GM21737 (cell line): ENCODE results near the gene MRPL30.
"Not testable (repeated sequence)": the region's sequence is repeated elsewhere in the genome, so short reads cannot be mapped to it uniquely, and the experiment has no call there.

Experiments
- ATAC-seq: cut with Tn5 transposase; IDR thresholded peaks from one replicate; pipeline ENCODE4 v1.9.1; 2021; ENCODE audit warnings: mild to moderate bottlenecking, moderate library complexity; ENCODE audit not compliant: unreplicated experiment

MRPL30 gene

GRCh38 chr2:99180755-99181623, at the start of gene MRPL30, which contains the start of gene MITD1:
MRPL30 (plus strand) TSS chr2:99181184; CDS start chr2:99186204, 5,020 bp downstream.
MITD1 (minus strand) TSS chr2:99181058; CDS start chr2:99180981, 77 bp downstream.
- peak; percentile 91 for ATAC-seq

DNA sequence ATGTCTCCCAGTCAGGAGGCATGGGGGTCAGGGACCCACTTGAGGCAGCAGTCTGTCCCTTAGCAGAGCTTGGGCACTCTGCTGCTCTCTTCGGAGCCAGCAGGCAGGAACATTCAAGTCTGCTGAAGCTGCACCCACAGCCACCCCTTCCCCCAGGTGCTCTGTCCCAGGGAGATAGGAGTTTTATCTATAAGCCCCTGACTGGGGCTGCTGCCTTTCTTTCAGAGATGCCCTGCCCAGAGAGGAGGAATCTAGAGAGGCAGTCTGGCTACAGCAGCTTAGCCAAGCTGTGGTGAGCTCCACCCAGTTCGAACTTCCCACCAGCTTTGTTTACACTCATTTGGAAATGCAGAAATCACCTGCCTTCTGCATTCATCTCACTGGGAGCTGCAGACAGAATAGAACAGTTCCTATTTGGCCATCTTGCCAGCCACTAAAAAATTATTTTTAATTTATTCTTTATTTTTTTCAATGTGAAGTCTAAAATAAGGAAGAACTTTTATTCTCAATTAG, 45.9 kb upstream of the MRPL30 start:
- not testable (repeated sequence) for ATAC-seq

DNA sequence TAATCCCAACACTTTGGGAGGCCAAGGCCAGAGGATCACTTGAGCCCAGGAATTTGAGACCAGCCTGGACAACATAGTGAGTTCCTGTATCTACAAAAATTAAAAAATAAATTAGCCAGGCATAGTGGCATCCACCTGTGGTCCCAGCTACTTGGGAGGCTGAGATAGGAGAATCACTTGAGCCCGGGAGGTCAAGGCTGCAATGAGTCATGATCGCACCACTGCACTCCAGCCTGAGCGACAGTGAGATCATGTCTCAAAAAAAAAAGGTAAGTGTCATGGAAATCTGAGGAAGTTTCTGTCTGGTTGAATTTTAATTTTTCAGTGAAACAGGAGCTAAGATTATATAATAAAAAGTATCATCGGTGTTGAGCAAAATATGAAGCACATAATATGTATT, 42.0 kb upstream of the MRPL30 start:
- ATAC-seq = no peak

DNA sequence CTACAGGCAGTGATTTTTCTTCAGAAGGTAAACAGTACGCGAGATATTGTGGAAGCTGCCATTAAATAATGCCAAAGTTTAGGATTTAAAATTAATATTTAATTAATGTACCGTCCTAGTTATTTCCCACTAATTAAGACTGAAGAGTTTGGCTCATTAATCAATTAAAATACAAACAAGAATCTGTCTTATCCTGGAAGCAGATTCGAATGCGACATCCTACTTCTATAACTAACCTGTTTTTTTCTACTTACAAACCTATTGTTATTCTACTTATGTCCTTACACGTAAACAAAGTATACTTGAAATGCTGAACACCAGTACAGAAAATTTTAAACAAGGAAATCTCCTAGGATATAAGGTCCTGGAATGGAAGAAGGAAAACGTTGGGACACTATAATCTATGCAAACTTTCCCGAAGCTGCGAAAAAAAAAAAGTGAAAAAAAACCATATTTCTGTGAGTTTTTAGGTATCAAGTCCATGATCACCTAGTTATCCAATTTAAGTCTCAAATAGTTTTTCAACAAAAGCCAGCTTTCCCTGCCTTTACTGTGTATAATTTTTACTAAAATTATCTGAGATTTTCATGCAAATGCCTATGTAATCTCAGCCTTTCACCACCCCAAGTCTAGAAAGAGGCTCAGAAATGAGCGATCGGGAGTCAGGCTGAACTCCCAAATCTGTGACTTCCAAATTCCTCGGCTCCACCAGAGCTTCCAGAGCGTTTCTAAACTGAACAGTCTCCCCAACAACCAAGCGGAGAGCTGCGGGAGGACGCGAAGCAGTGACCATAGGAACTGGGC, 40.7 kb upstream of the MRPL30 start:
- ATAC-seq = no peak

GRCh38 chr2:99140860-99141109, 40.2 kb upstream of the MRPL30 start:
- ATAC-seq = peak; percentile 31

- peak; percentile 90 for ATAC-seq
These were observed 39.6 kb upstream of the MRPL30 start, which contains the start of gene C2orf15 for GRCh38 chr2:99141110-99142108. C2orf15 (plus strand) TSS chr2:99141707; CDS start chr2:99150559, 8,852 bp downstream.

DNA sequence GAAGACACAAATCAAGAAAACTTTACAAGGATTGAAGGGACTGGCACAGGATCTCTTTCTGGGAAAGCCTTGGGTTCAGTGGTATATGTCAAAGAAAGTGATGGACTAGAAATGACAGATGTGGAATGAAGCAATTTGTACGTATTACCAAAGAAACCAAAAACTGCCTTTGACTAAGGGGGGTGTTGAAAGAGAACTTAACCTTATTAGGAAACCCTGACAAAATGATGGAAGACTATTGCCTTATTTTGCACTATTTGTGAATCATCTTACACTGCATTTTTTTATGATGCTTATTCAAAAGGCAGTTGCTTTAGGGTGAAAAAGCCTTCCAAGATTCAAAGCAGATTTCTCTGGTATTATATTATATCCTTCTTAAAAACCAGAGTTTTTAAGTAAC, 30.3 kb upstream of the MRPL30 start:
- ATAC-seq = no peak

DNA sequence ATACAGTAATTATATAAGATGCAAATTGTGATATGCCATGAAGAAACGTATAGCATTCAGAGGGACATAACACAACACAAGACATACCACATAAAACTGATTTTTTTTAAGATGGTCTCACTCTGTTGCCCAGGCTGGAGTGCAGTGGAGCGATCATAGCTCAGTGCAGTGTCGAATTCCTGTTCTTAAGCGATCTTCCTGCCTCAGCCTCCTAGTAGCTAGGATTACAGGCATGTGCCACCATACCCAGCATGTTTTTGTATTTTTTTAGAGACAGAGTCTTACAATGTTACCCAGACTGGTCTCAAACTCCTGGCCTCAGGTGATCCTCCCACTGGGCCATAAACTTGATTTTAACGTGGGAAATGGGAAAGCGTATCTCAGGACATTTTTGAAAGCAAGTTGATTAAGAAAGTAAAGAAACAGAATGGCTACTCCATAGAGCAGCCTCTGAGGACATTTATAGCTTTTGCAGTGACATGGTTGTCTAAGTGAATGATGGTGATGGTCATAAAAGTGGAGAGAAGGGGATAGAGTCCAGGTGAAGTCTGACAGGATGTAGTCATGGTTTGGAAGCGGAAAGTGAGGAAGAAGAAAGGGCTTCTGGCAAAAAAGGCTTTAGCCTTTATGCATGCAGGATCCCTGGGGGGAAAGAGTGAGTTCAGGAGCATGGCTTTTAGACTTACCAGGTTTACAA, 28.6 kb upstream of the MRPL30 start:
- no peak for ATAC-seq

DNA sequence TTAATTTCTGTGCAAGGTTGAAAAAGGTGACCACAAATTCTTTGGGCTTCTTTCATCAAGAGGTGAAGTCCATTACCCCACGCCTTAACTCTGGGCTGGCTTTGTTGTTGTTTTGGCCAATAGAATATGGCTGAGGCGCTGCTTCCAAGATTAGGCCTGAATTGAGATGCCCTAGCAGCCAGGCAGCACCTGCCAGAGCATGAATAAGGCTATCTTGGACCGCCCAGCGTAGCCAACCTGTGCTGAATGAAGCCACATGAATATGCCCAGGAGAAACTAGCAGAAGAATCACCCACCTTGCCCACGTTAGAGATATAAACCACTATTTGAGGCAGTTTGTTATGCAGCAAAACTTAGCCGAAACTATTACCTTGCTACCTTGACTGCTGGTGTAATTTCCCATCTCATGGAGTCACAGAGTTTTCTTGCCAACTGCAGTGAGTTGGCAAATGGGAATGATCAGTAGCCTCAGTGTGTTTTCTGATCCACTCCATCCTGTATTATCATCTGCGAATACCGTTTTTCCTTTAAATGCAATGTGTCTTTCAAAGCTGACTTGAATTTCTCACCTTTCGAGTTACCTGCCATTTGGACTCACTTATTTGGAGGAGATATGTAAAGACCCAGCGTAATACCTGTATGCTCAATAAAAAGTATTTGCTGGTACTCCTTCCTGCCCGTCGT, 26.9 kb upstream of the MRPL30 start:
- no peak for ATAC-seq

DNA sequence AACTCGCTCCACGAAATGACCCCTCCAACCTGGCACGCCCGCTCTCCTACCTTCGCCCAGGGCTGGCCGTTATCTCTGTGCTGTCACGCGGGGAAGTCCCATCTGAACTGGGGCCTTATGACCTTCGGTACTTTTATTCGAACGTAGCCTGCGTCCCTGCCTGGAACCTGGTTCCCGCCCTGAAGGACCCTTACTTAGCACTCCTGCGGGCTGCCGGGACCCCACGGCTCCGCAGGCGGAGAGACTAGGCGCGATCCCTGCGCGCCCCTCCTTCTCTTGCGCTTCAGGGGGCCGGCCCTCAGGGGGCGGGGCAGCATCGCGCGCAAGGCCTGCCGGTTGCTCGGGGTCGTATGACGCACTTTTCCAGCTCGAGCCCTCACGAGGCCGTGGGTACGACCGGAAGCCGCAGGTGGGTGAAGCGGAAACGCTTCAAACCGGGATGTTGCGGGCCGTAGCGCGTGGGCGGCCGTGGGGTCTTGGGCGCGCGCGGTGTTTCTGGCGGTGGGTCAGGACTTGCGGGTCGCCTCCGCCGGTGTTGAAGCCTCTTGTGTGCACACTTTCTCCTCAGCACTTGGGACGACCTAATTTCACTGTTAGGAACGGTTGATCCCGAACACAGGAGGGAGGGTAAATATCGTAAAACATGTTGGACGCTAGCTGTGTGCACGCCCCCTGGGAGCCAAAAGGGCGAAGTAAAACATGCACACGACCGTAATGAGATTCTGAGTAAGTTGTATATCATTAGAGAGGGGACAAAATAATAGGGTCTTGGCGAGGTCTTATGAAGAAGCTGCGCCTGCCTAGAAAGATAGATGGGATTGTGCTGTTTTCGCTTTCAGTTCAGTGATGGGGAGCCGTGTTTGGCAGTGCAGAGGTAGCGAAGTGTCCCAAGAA, 26.1 kb upstream of the MRPL30 start, which contains the start of the genes LIPT1 and TSGA10:
LIPT1 (plus strand) TSS at position 325 of the 894 bp plus-strand sequence. CDS start 6,991 bp downstream, outside the sequence.
TSGA10 (minus strand) TSS at position 300 of the 894 bp plus-strand sequence. CDS start 45,503 bp downstream, outside the sequence.
- peak; percentile 93 for ATAC-seq

DNA sequence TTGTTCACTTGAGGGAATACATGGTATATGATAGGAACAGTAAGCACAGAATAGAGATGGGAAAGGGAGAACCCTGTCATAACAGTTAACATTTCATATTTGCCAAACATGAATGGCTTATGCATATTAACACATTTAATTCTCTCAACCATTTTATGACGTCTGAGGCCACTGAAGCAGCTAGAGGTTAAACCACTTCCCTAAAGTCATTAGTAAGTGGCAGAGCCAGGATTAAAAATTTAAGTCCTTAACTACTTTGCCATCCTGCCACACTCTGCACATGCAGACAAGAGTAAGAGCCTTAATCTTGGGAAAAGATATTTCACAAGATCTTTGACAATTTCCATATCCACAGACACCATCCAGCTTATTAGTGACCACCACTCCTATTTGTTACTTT, 24.1 kb upstream of the MRPL30 start:
- no peak for ATAC-seq

- ATAC-seq = no peak
These were observed 22.4 kb upstream of the MRPL30 start for GRCh38 chr2:99158599-99158998.

DNA sequence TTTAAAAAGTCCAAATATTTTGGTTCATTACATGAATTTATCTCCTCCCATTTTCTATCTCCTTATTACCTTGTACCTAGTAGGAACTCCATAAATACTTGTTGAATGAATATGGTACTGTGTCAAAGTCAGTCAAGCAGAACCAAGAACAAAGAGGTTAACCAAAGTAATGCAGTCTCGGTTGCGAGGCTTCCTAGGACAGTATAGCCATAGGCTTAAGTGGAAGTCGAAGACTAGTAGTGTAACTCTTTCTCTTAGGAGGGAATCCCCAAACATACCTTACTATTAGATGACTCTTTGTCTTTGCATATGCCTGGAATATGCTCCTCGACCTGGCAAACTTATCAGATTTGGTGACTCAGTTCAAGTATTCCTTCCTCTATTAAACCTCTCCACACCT, 21.4 kb upstream of the MRPL30 start:
- ATAC-seq = no peak

- ATAC-seq = no peak
These were observed 14.8 kb upstream of the MRPL30 start for GRCh38 chr2:99166218-99166617.

- no peak for ATAC-seq
These were observed 11.4 kb upstream of the MRPL30 start for GRCh38 chr2:99169534-99169933.

DNA sequence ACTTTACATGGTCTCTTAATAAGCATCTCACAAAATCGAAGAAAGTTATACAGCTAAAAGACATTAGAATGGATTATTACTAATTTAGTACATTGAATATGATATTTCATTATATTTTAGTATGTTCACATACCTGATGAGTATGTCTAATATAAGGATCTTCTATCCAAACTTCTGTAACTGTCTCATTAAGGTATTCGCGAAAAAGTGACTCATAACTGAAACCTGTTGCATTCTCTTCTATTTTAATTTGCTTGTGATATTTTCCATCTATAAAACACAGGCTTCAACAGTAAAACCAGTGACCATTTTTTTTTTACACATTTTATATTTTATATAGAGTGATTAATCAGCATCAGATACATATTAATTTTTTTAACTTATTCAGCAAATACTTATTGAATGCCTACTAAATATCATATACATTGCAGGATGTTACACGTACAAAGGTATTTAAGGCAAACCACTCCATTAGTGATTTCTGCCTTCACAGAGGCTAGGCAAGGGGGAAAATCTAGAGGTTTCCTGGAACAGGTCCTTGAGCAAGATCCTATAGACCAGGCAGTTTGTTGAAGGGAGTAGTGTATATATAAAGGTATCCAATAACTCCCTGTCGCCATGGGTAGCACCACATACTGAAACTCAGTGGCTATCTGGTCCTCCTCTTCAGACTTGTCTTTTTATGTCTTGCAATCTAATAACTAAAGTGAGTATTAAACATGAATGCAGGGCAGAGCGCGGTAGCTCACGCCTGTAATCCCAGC, 9.4 kb upstream of the MRPL30 start:
- ATAC-seq = no peak

DNA sequence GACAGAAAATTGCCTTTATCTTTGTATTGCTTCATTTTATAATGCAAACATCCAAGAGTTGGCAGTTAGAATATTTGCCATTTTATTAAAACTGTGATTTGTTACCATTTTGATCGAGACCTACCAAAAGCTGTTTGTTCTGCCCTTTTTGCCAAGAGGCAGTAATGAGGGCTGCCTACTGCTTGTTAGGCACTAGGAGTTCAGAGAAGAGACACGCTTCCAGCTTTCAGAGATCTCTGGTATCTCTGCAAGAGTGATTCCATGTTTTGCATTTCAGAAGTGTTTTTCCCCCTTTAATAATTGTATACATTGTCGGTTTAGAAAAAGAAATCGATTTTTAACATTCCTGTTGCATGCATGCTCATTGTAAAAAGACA, 628 bp downstream of the MRPL30 start:
- no peak for ATAC-seq
